ENCODE data around the gene RHOB. TPM values are rescaled to one million over a fixed set of nuclear protein-coding genes. Genes with fewer than 3 reads are reported as not detected.

The RHOB gene
- total and polyA plus RNA-seq, 2 of the 13 experiments (the other 11 are each of a cell fraction or from before 2014, with no cell fraction given) = 192 to 268 TPM

- TF ChIP-seq NFE2L1 (CRISPR knock-in tag; IDR thresholded peaks at IDR 0.05; ENCODE audit: borderline replicate concordance) = no peak
- no peak for TF ChIP-seq PHB2 (IDR thresholded peaks at IDR 0.05; ENCODE audit: partially characterized antibody)
- TF ChIP-seq FOXO1 (CRISPR knock-in tag; IDR thresholded peaks at IDR 0.05) = 0 out of 2 replicates have a peak, but pooled peaks have one; percentile 26
- TF ChIP-seq ZNF326 (CRISPR knock-in tag; IDR thresholded peaks at IDR 0.05; ENCODE audit: borderline replicate concordance) = no peak; the same call in 1 of the 2 replicates
- no peak for TF ChIP-seq ZFAT (CRISPR knock-in tag; conservative IDR thresholded peaks at IDR 0.05)
- no peak for TF ChIP-seq FOXO4 (CRISPR knock-in tag; conservative IDR thresholded peaks at IDR 0.05)
- TF ChIP-seq POGZ (CRISPR knock-in tag; IDR thresholded peaks at IDR 0.05) = no peak
- TF ChIP-seq SNRNP70 (IDR thresholded peaks at IDR 0.05; ENCODE audit: low read depth, low read length) = no peak
- TF ChIP-seq BCLAF1 (IDR thresholded peaks at IDR 0.05) = no peak
- TF ChIP-seq GLI4 (CRISPR knock-in tag; IDR thresholded peaks at IDR 0.05; ENCODE audit: borderline replicate concordance) = 0 out of 2 replicates have a peak, but pooled peaks have one; percentile 11
- TF ChIP-seq ZNF800 (CRISPR knock-in tag; IDR thresholded peaks at IDR 0.05) = no peak; the same call in 1 of the 2 replicates
- no peak for TF ChIP-seq FIP1L1 (IDR thresholded peaks at IDR 0.05; ENCODE audit: borderline replicate concordance, insufficient read depth, low read depth, low read length)
- no peak for TF ChIP-seq MNT (IDR thresholded peaks at IDR 0.05)
- no peak for TF ChIP-seq JARID2 (CRISPR knock-in tag; IDR thresholded peaks at IDR 0.05; ENCODE audit: insufficient replicate concordance)
- no peak for TF ChIP-seq PRDM4 (CRISPR knock-in tag; IDR thresholded peaks at IDR 0.05; ENCODE audit: borderline replicate concordance)
- no peak for TF ChIP-seq ZNF350 (CRISPR knock-in tag; IDR thresholded peaks at IDR 0.05; ENCODE audit: borderline replicate concordance, low read depth)
These were observed 2.8 kb downstream of the RHOB start (continued) for GRCh38 chr2:20449501-20450200.
